ENCODE data around the gene CLDN19.
"Not testable (repeated sequence)": the region's sequence is repeated elsewhere in the genome, so short reads cannot be mapped to it uniquely, and the experiment has no call there.

GRCh38 chr1:42712808-42713207, 27.2 kb downstream of the CLDN19 start:
- not testable (repeated sequence) for TF ChIP-seq POLR2AphosphoS2 (conservative IDR thresholded peaks at IDR 0.05; ENCODE audit: low read length); EP300 (IDR thresholded peaks at IDR 0.05); CTCF (IDR thresholded peaks at IDR 0.05); GATA3 (IDR thresholded peaks at IDR 0.05; ENCODE audit: borderline replicate concordance); PHF8 (IDR thresholded peaks at IDR 0.05; ENCODE audit: borderline replicate concordance, low read depth); HOXA7 (CRISPR knock-in tag; IDR thresholded peaks at IDR 0.05); JUN (IDR thresholded peaks at IDR 0.05); RARB (CRISPR knock-in tag; IDR thresholded peaks at IDR 0.05); REST (IDR thresholded peaks at IDR 0.05)

Data from A549 (cell line).